MCF 10A (cell line): ENCODE results near the gene STK24. TPM values are rescaled to one million over a fixed set of nuclear protein-coding genes. Genes with fewer than 3 reads are reported as not detected.

Experiments used
- BruUV-seq: library from RNA; stranded (reverse); fragments of 400-500 nt; replicated peaks from 2 replicates; lab custom pipeline; 2021; lab: Mats Ljungman, UMichigan
- CTCF ChIA-PET: fragments of 300-600 bp; sonication (Branson Sonifier 250); formaldehyde crosslinking; extraction: SDS; loops from one replicate; lab custom pipeline; 2021; ENCODE audit warnings: antibody characterized with exemption, inconsistent platforms; lab: Yijun Ruan, JAX
- POLR2A ChIA-PET: fragments of 300-600, 350-650 bp; sonication (Branson Sonifier 250); formaldehyde crosslinking; extraction: SDS; loops from one replicate; lab custom pipeline; 2020; ENCODE audit warnings: antibody characterized with exemption, inconsistent platforms; lab: Yijun Ruan, JAX
- DNase-seq: peaks from one replicate; pipeline ENCODE4 v3.0.0-alpha.2; 2018; ENCODE audit not compliant: unreplicated experiment
- H3K27ac Mint-ChIP-seq: one replicate; pipeline ENCODE4 v1.8.0; 2022; ENCODE audit warnings: mild to moderate bottlenecking, low read depth, mixed read lengths; ENCODE audit not compliant: unreplicated experiment
- H3K27me3 Mint-ChIP-seq: one replicate; pipeline ENCODE4 v1.8.0; 2022; ENCODE audit warnings: mixed read lengths; ENCODE audit not compliant: insufficient read depth, unreplicated experiment
- H3K36me3 Mint-ChIP-seq: one replicate; pipeline ENCODE4 v1.8.0; 2022; ENCODE audit warnings: mild to moderate bottlenecking, moderate library complexity, mixed read lengths; ENCODE audit not compliant: insufficient read depth, unreplicated experiment
- H3K4me1 Mint-ChIP-seq: one replicate; pipeline ENCODE4 v1.8.0; 2022; ENCODE audit warnings: mixed read lengths; ENCODE audit not compliant: insufficient read depth, unreplicated experiment
- H3K4me3 Mint-ChIP-seq: one replicate; pipeline ENCODE4 v1.8.0; 2022; ENCODE audit warnings: mild to moderate bottlenecking, moderate library complexity, mixed read lengths; ENCODE audit not compliant: unreplicated experiment
- H3K9me3 Mint-ChIP-seq: one replicate; pipeline ENCODE4 v1.8.0; 2022; ENCODE audit warnings: mixed read lengths; ENCODE audit not compliant: unreplicated experiment
- CTCF ChIP-seq: fragments of 200-600 bp; IDR thresholded peaks from one replicate; pipeline ENCODE4 v1.8.0; 2022; ENCODE audit warnings: antibody characterized with exemption, mild to moderate bottlenecking; ENCODE audit not compliant: unreplicated experiment
- intact Hi-C: fragments of 100-400 bp; cut with micrococcal nuclease; formaldehyde crosslinking; loops from 2 replicates; pipeline ENCODE4 v1.14.1; 2022
- total RNA-seq: library from RNA; stranded (reverse); gene quantifications from 2 replicates; pipeline ENCODE4 v1.2.3, GENCODE V29; 2022

Gene STK24
- total RNA-seq, 1 experiment from 2014 or later: 200 TPM

- no peak for TF ChIP-seq CTCF
- Mint-ChIP-seq H3K27ac (peak overlapping the region; percentile 94), H3K36me3 (peaks cover 20% of the 10 kb centered on the region), H3K4me1 (peaks cover 47% of the 10 kb centered on the region), H3K4me3 (peak overlapping the region; percentile 68), H3K9me3 (no peaks in the 10 kb centered on the region), H3K27me3 (no peaks in the 10 kb centered on the region)
- intact Hi-C loops: loop anchor here (1.0 to 10.0 kb wide), 4 partner anchors 25 to 170 kb away; no protein-coding TSS in a partner anchor
- BruUV-seq: TSS peak; percentile 61
- ChIA-PET POLR2A (interaction anchor here (0.6 to 4.8 kb wide), 21 partner anchors 9 to 1173 kb away, joined by 3 to 79 read pairs (median 4); partner anchors contain the start of genes STK24 and UBAC2), CTCF (interaction anchor here (0.5 to 7.4 kb wide), 27 partner anchors 10 to 629 kb away, joined by 3 to 71 read pairs (median 3); no protein-coding TSS in a partner anchor)
- DNase-seq: peak; percentile 99
Measured at GRCh38 chr13:98484289-98485219, 92.4 kb downstream of the STK24 start.

GRCh38 chr13:98483601-98484288 lies 93.2 kb downstream of the STK24 start:
- BruUV-seq: no TSS peak

GRCh38 chr13:98482476-98483444 lies 94.1 kb downstream of the STK24 start:
- BruUV-seq: no TSS peak
- Mint-ChIP-seq H3K27me3 (no peaks in the 10 kb centered on the region), H3K27ac (no peak overlapping the region), H3K36me3 (peaks cover 30% of the 10 kb centered on the region), H3K4me1 (peaks cover 46% of the 10 kb centered on the region), H3K9me3 (no peaks in the 10 kb centered on the region), H3K4me3 (peak overlapping the region; percentile 68)
- DNase-seq: peak; percentile 79
- intact Hi-C loops: loop anchor here (10.0 kb wide), 1 partner anchor 172 kb away; no protein-coding TSS in a partner anchor
- POLR2A ChIA-PET: interaction anchor here (0.6 to 4.8 kb wide), 9 partner anchors 13 to 815 kb away, joined by 3 to 79 read pairs (median 13); no protein-coding TSS in a partner anchor
- CTCF ChIA-PET: interaction anchor here (0.6 to 7.4 kb wide), 17 partner anchors 9 to 170 kb away, joined by 3 to 71 read pairs (median 5); no protein-coding TSS in a partner anchor
- no peak for TF ChIP-seq CTCF

More at GRCh38 chr13:98483601-98484288, 93.2 kb downstream of the STK24 start:
- peak overlapping the region; percentile 94 for H3K27ac Mint-ChIP-seq
- intact Hi-C loops: loop anchor here (1.0 to 10.0 kb wide), 4 partner anchors 26 to 171 kb away; no protein-coding TSS in a partner anchor
- no peaks in the 10 kb centered on the region for H3K9me3 Mint-ChIP-seq
- DNase-seq: no peak
- CTCF ChIA-PET: interaction anchor here (0.5 to 7.4 kb wide), 22 partner anchors 11 to 628 kb away, joined by 3 to 71 read pairs (median 4); no protein-coding TSS in a partner anchor
- no peaks in the 10 kb centered on the region for H3K27me3 Mint-ChIP-seq
- peaks cover 22% of the 10 kb centered on the region for H3K36me3 Mint-ChIP-seq
- H3K4me1 Mint-ChIP-seq: peaks cover 45% of the 10 kb centered on the region
- no peak for TF ChIP-seq CTCF
- H3K4me3 Mint-ChIP-seq: peak overlapping the region; percentile 68
- POLR2A ChIA-PET: interaction anchor here (0.6 to 4.8 kb wide), 17 partner anchors 8 to 1172 kb away, joined by 3 to 79 read pairs (median 5); partner anchors contain the start of gene STK24
